ENCODE results near the gene OSBPL8.

DNA sequence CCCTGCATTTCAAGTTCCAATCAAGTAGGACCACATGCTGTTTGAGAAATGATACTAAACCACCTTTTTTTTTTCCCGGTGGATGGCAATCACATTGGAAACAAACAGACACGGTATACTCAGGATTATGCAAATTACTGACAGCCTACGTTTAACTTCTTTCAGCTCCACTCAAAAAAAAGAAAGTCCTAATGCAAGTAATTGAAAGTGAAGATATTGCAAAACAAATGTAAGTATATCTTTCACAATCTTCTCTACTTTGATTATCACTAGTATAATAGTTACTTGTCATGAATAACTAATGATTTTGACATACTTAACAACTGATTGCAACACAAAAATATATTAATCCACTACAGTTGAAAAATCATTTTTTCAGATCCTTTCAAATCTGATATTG is 2.6 kb upstream of the OSBPL8 start:
- TF ChIP-seq, protein P1, sequence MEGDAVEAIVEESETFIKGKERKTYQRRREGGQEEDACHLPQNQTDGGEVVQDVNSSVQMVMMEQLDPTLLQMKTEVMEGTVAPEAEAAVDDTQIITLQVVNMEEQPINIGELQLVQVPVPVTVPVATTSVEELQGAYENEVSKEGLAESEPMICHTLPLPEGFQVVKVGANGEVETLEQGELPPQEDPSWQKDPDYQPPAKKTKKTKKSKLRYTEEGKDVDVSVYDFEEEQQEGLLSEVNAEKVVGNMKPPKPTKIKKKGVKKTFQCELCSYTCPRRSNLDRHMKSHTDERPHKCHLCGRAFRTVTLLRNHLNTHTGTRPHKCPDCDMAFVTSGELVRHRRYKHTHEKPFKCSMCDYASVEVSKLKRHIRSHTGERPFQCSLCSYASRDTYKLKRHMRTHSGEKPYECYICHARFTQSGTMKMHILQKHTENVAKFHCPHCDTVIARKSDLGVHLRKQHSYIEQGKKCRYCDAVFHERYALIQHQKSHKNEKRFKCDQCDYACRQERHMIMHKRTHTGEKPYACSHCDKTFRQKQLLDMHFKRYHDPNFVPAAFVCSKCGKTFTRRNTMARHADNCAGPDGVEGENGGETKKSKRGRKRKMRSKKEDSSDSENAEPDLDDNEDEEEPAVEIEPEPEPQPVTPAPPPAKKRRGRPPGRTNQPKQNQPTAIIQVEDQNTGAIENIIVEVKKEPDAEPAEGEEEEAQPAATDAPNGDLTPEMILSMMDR (IDR thresholded peaks at IDR 0.05; ENCODE audit: insufficient read depth, low read length, poor library complexity, severe bottlenecking), result no peak
- TF ChIP-seq EZH2phosphoT487 (conservative IDR thresholded peaks at IDR 0.05; ENCODE audit: low read length), result no peak
